Sigmoid colon (tissue), 7 donors: ENCODE data around the gene OR10H3. TPM values are rescaled to one million over a fixed set of nuclear protein-coding genes. Genes with fewer than 3 reads are reported as not detected.

Experiments used
- DNase-seq: peaks from one replicate; pipeline ENCODE4 v3.0.0-alpha.2; 2019
- H3K27ac ChIP-seq, 4 donors: fragments of 200-600 bp; sonication (generic); one replicate each; pipeline ENCODE4 v1.5.1; 2016 to 2019; ENCODE audit warnings: mild to moderate bottlenecking in 1 of 4
- H3K27me3 ChIP-seq, 3 donors: fragments of 200-600 bp; sonication (generic); one replicate each; pipeline ENCODE4 v1.5.1; 2019; ENCODE audit warnings: mild to moderate bottlenecking in 1 of 3
- H3K36me3 ChIP-seq, 4 donors: fragments of 200-600 bp; sonication (generic); one replicate each; pipeline ENCODE4 v1.5.1; 2016 to 2019
- H3K4me1 ChIP-seq, 4 donors: fragments of 200-600 bp; sonication (generic); one replicate each; pipeline ENCODE4 v1.5.1; 2017 to 2019
- H3K4me3 ChIP-seq, 4 donors: fragments of 200-600 bp; sonication (generic); one replicate each; pipeline ENCODE4 v1.5.1; 2017 to 2019; ENCODE audit warnings: mild to moderate bottlenecking in 2 of 4, moderate library complexity in 1 of 4
- H3K9me3 ChIP-seq, 4 donors: fragments of 200-600 bp in 3 of 4; sonication (generic) in 3 of 4; one replicate each; pipeline versions ENCODE4 v1.5.1 to v1.6.1; 2013 to 2019
- CTCF ChIP-seq, 4 experiments: fragments of 450-650 bp in 3 of 4; fragments of 200-600 bp in 1 of 4; IDR thresholded peaks; one replicate each; pipeline ENCODE4 v1.5.1; 2016 to 2019; ENCODE audit warnings: antibody characterized with exemption in 4 of 4, mild to moderate bottlenecking in 3 of 4, moderate library complexity in 2 of 4
- EP300 ChIP-seq, 4 donors: sonication (generic); formaldehyde crosslinking; IDR thresholded peaks; one replicate each; pipeline ENCODE4 v1.6.1; 2017; ENCODE audit warnings: antibody characterized with exemption in 4 of 4
- POLR2A ChIP-seq, 2 donors: fragments of 450-650 bp; IDR thresholded peaks; one replicate each; pipeline ENCODE4 v1.6.1; 2016; ENCODE audit warnings: antibody characterized with exemption in 2 of 2, mild to moderate bottlenecking in 2 of 2, moderate library complexity in 2 of 2
- POLR2AphosphoS5 ChIP-seq, 4 donors: sonication (generic); formaldehyde crosslinking; IDR thresholded peaks; one replicate each; pipeline ENCODE4 v1.6.1; 2017; ENCODE audit warnings: antibody characterized with exemption in 4 of 4
- WGBS, 2 donors: extraction: QIAGEN DNeasy Blood & Tissue Kit; methylation state at CpG; one replicate each; pipeline ENCODE4 v1.1.7; 2013; 5-methylcytosine and 5-hydroxymethylcytosine counted together
- intact Hi-C: fragments of 100-400 bp; cut with DNase I; formaldehyde crosslinking; loops from one replicate; pipeline ENCODE4 v1.15.1; 2023
- polyA plus RNA-seq, 3 donors: library from polyadenylated mRNA; stranded (reverse); fragments of 200-250 nt; gene quantifications; one replicate each; pipeline ENCODE4 v1.2.3, GENCODE V29; 2013
- total RNA-seq, 4 donors: library from RNA; depleted of rRNA; stranded (reverse); fragments of >200 nt; gene quantifications; one replicate each; pipeline ENCODE4 v1.1.0, GENCODE V29; 2016
- donor health status: healthy with polysubstance abuse.
- donor health status: Bipolar disorder and iron deficiency.
- donor health status: healthy.

Gene OR10H3
- total and polyA plus RNA-seq, 7 donors, result not detected

GRCh38 chr19:15727724-15728123 lies 10.1 kb upstream of the OR10H3 start, which contains the start of gene OR10H2:
TSS of gene OR10H2 (plus strand) at chr19:15728024. CDS start at chr19:15728044, 20 bp downstream.
- DNase-seq, result no peak
- WGBS, 2 donors, result 79 to 83% methylated on average over 5 of the region's 5 CpGs

GRCh38 chr19:15730538-15730937 lies 7.2 kb upstream of the OR10H3 start:
- intact Hi-C loops, result no loop called here
- no peak overlapping the region for H3K27ac ChIP-seq
- no peaks in the 10 kb centered on the region for H3K9me3 ChIP-seq
- 41 to 55% methylated on average over 1 of the region's 1 CpG for WGBS, 2 donors
- H3K27me3 ChIP-seq, result peaks cover 0 to 18% (median 0%) of the 10 kb centered on the region in 3 donors
- no peaks in the 10 kb centered on the region for H3K36me3 ChIP-seq
- no peak overlapping the region for H3K4me3 ChIP-seq
- DNase-seq, result no peak
- TF ChIP-seq CTCF (IDR thresholded peaks at IDR 0.05) (no peak), POLR2A (IDR thresholded peaks at IDR 0.05) (no peak), POLR2AphosphoS5 (IDR thresholded peaks at IDR 0.05) (no peak)
- H3K4me1 ChIP-seq, result no peaks in the 10 kb centered on the region

More at GRCh38 chr19:15727724-15728123, 10.1 kb upstream of the OR10H3 start, which contains the start of gene OR10H2:
- intact Hi-C loops, result no loop called here
- Histone ChIP-seq H3K27me3 (peaks cover 5 to 44% (median 5%) of the 10 kb centered on the region in 3 donors), H3K4me1 (no peaks in the 10 kb centered on the region), H3K4me3 (no peak within 1 kb of the TSS), H3K9me3 (no peaks in the 10 kb centered on the region), H3K36me3 (no peaks in the 10 kb centered on the region), H3K27ac (no peak within 1 kb of the TSS)
- TF ChIP-seq EP300 (IDR thresholded peaks at IDR 0.05) (no peak), POLR2A (IDR thresholded peaks at IDR 0.05) (no peak), CTCF (IDR thresholded peaks at IDR 0.05) (no peak), POLR2AphosphoS5 (IDR thresholded peaks at IDR 0.05) (no peak)

GRCh38 chr19:15732388-15732787 lies 5.4 kb upstream of the OR10H3 start:
- TF ChIP-seq POLR2AphosphoS5 (IDR thresholded peaks at IDR 0.05), result no peak
- intact Hi-C loops, result no loop called here
- WGBS, 2 donors, result 23 to 44% methylated on average over 1 of the region's 1 CpG
- DNase-seq, result no peak
- Histone ChIP-seq H3K27ac (no peak overlapping the region), H3K4me3 (no peak overlapping the region), H3K9me3 (no peaks in the 10 kb centered on the region), H3K36me3 (no peaks in the 10 kb centered on the region), H3K27me3 (peaks cover 0 to 7% (median 0%) of the 10 kb centered on the region in 3 donors), H3K4me1 (no peaks in the 10 kb centered on the region)

- H3K4me1 ChIP-seq, result no peaks in the 10 kb centered on the region
- TF ChIP-seq POLR2AphosphoS5 (IDR thresholded peaks at IDR 0.05), result no peak
- no peak for TF ChIP-seq EP300 (IDR thresholded peaks at IDR 0.05)
- no peak for TF ChIP-seq POLR2A (IDR thresholded peaks at IDR 0.05)
- no peak for TF ChIP-seq CTCF (IDR thresholded peaks at IDR 0.05)
- 68 to 73% methylated on average over 6 of the region's 6 CpGs for WGBS, 2 donors
- intact Hi-C loops, result no loop called here
- H3K36me3 ChIP-seq, result no peaks in the 10 kb centered on the region
- H3K27ac ChIP-seq, result no peak overlapping the region
- no peaks in the 10 kb centered on the region for H3K9me3 ChIP-seq
- no peaks in the 10 kb centered on the region for H3K27me3 ChIP-seq
- no peak for DNase-seq
- H3K4me3 ChIP-seq, result no peak overlapping the region
Measured at GRCh38 chr19:15733895-15734294, 3.9 kb upstream of the OR10H3 start.

- no peaks in the 10 kb centered on the region for H3K27me3 ChIP-seq
- H3K36me3 ChIP-seq, result no peaks in the 10 kb centered on the region
- no peaks in the 10 kb centered on the region for H3K4me1 ChIP-seq
- no peak overlapping the region for H3K4me3 ChIP-seq
- H3K27ac ChIP-seq, result no peak overlapping the region
- TF ChIP-seq CTCF (IDR thresholded peaks at IDR 0.05) (no peak), EP300 (IDR thresholded peaks at IDR 0.05) (no peak), POLR2A (IDR thresholded peaks at IDR 0.05) (no peak), POLR2AphosphoS5 (IDR thresholded peaks at IDR 0.05) (no peak)
- DNase-seq, result no peak
- 78 to 86% methylated on average over 1 of the region's 1 CpG for WGBS, 2 donors
- intact Hi-C loops, result no loop called here
- H3K9me3 ChIP-seq, result peaks cover 0 to 4% (median 0%) of the 10 kb centered on the region in 4 donors
Measured at GRCh38 chr19:15740785-15741184, 3.0 kb downstream of the OR10H3 start.
